Large intestine (tissue), 3 donors: ENCODE results near the gene ZDHHC1. TPM values are rescaled to one million over a fixed set of nuclear protein-coding genes. Genes with fewer than 3 reads are reported as not detected.

ENCODE experiments used
- DNase-seq, 2 donors: peaks; one replicate each; pipeline versions ENCODE4 v3.0.0 to v3.0.0-alpha.2; 2013
- H3K27ac ChIP-seq: one replicate; pipeline ENCODE4 v1.5.1; 2013; ENCODE audit warnings: low read length
- H3K27me3 ChIP-seq: 2 replicates; pipeline ENCODE4 v1.6.1; 2013; ENCODE audit warnings: low read length; ENCODE audit not compliant: control insufficient read depth, insufficient read depth
- H3K36me3 ChIP-seq: 2 replicates; pipeline ENCODE4 v1.6.1; 2013; ENCODE audit warnings: low read length; ENCODE audit not compliant: control insufficient read depth, insufficient read depth
- H3K4me1 ChIP-seq: one replicate; pipeline ENCODE4 v1.6.1; 2013; ENCODE audit warnings: low read length; ENCODE audit not compliant: control insufficient read depth, insufficient read depth
- H3K4me3 ChIP-seq: one replicate; pipeline ENCODE4 v1.5.1; 2013; ENCODE audit warnings: low read length
- H3K9me3 ChIP-seq: one replicate; pipeline ENCODE4 v1.6.1; 2013; ENCODE audit warnings: mild to moderate bottlenecking, low read depth, low read length, moderate library complexity; ENCODE audit not compliant: control insufficient read depth
- WGBS: methylation state at CpG from one replicate; pipeline ENCODE4 v1.1.5; 2013; ENCODE audit warnings: low lambda C conversion rate; ENCODE audit not compliant: insufficient coverage; 5-methylcytosine and 5-hydroxymethylcytosine counted together
- polyA plus RNA-seq: library from polyadenylated mRNA; unstranded; fragments of 120-200 nt; gene quantifications from one replicate; pipeline ENCODE4 v1.2.1, GENCODE V29; 2013

The ZDHHC1 gene
- polyA plus RNA-seq, 1 donor: 6.9 TPM

- Histone ChIP-seq H3K4me1 (peaks cover 21% of the 10 kb centered on the region), H3K27ac (no peak within 1 kb of the TSS), H3K9me3 (no peaks in the 10 kb centered on the region), H3K36me3 (peaks cover 2% of the 10 kb centered on the region), H3K4me3 (peak within 1 kb of the TSS; percentile 25), H3K27me3 (peaks cover 22% of the 10 kb centered on the region)
- no CpG with 5 or more reads among the region's 87 CpGs for WGBS
- peak in 1 of 2 donors; percentile 67 for DNase-seq
These were observed 14.9 kb upstream of the ZDHHC1 start, which contains the start of gene HSD11B2 for GRCh38 chr16:67430977-67431774. TSS of gene HSD11B2 (plus strand) at chr16:67431121. CDS start at chr16:67431249, 128 bp downstream.

GRCh38 chr16:67430504-67430976 is 14.3 kb upstream of the ZDHHC1 start:
- DNase-seq: no peak
- Histone ChIP-seq H3K27me3 (peaks cover 28% of the 10 kb centered on the region), H3K4me1 (peaks cover 21% of the 10 kb centered on the region), H3K4me3 (peak overlapping the region; percentile 25), H3K36me3 (no peaks in the 10 kb centered on the region), H3K9me3 (no peaks in the 10 kb centered on the region), H3K27ac (no peak overlapping the region)
- no CpG with 5 or more reads among the region's 53 CpGs for WGBS

- no peak for DNase-seq
- WGBS: no CpG with 5 or more reads among the region's 13 CpGs
These were observed 13.7 kb upstream of the ZDHHC1 start for GRCh38 chr16:67429799-67430503.

GRCh38 chr16:67429053-67429798 is 12.9 kb upstream of the ZDHHC1 start:
- Histone ChIP-seq H3K27ac (no peak overlapping the region), H3K4me3 (no peak overlapping the region), H3K27me3 (peaks cover 41% of the 10 kb centered on the region), H3K9me3 (no peaks in the 10 kb centered on the region), H3K4me1 (peaks cover 21% of the 10 kb centered on the region), H3K36me3 (no peaks in the 10 kb centered on the region)
- DNase-seq: no peak
- 100% methylated on average over 1 of the region's 3 CpGs for WGBS

More at GRCh38 chr16:67429799-67430503, 13.7 kb upstream of the ZDHHC1 start:
- no peak overlapping the region for H3K27ac ChIP-seq
- H3K36me3 ChIP-seq: no peaks in the 10 kb centered on the region
- peaks cover 21% of the 10 kb centered on the region for H3K4me1 ChIP-seq
- H3K27me3 ChIP-seq: peaks cover 34% of the 10 kb centered on the region
- H3K4me3 ChIP-seq: peak overlapping the region; percentile 25
- no peaks in the 10 kb centered on the region for H3K9me3 ChIP-seq

GRCh38 chr16:67428146-67428731 is 12.0 kb upstream of the ZDHHC1 start:
- peaks cover 47% of the 10 kb centered on the region for H3K27me3 ChIP-seq

GRCh38 chr16:67426950-67427349 is 10.7 kb upstream of the ZDHHC1 start:
- peaks cover 47% of the 10 kb centered on the region for H3K27me3 ChIP-seq
- H3K4me3 ChIP-seq: no peak overlapping the region
- H3K4me1 ChIP-seq: peaks cover 20% of the 10 kb centered on the region
- H3K36me3 ChIP-seq: no peaks in the 10 kb centered on the region
- no peaks in the 10 kb centered on the region for H3K9me3 ChIP-seq
- WGBS: 90% methylated on average over 2 of the region's 7 CpGs
- H3K27ac ChIP-seq: no peak overlapping the region
- no peak for DNase-seq

More at GRCh38 chr16:67428146-67428731, 12.0 kb upstream of the ZDHHC1 start:
- DNase-seq: peak in 1 of 2 donors; percentile 66
- 80% methylated on average over 1 of the region's 11 CpGs for WGBS
- no peaks in the 10 kb centered on the region for H3K9me3 ChIP-seq
- H3K27ac ChIP-seq: no peak overlapping the region
- peaks cover 21% of the 10 kb centered on the region for H3K4me1 ChIP-seq
- no peaks in the 10 kb centered on the region for H3K36me3 ChIP-seq
- no peak overlapping the region for H3K4me3 ChIP-seq

GRCh38 chr16:67426022-67426421 is 9.7 kb upstream of the ZDHHC1 start:
- Histone ChIP-seq H3K36me3 (no peaks in the 10 kb centered on the region), H3K27ac (no peak overlapping the region), H3K9me3 (no peaks in the 10 kb centered on the region), H3K4me1 (peaks cover 14% of the 10 kb centered on the region), H3K27me3 (peaks cover 47% of the 10 kb centered on the region), H3K4me3 (no peak overlapping the region)
- no peak for DNase-seq
- WGBS: no CpG with 5 or more reads among the region's 7 CpGs

- 80% methylated on average over 1 of the region's 4 CpGs for WGBS
- H3K4me1 ChIP-seq: peaks cover 14% of the 10 kb centered on the region
- H3K27me3 ChIP-seq: peaks cover 47% of the 10 kb centered on the region
- H3K9me3 ChIP-seq: no peaks in the 10 kb centered on the region
- no peaks in the 10 kb centered on the region for H3K36me3 ChIP-seq
- no peak overlapping the region for H3K4me3 ChIP-seq
- H3K27ac ChIP-seq: no peak overlapping the region
- no peak for DNase-seq
These were observed 9.3 kb upstream of the ZDHHC1 start for GRCh38 chr16:67425580-67425979.

GRCh38 chr16:67425061-67425460 is 8.8 kb upstream of the ZDHHC1 start:
- no peak for DNase-seq
- Histone ChIP-seq H3K4me3 (no peak overlapping the region), H3K27me3 (peaks cover 42% of the 10 kb centered on the region), H3K4me1 (peaks cover 11% of the 10 kb centered on the region), H3K9me3 (no peaks in the 10 kb centered on the region), H3K27ac (no peak overlapping the region), H3K36me3 (no peaks in the 10 kb centered on the region)
- WGBS: no CpG with 5 or more reads among the region's 6 CpGs

- Histone ChIP-seq H3K9me3 (no peaks in the 10 kb centered on the region), H3K36me3 (no peaks in the 10 kb centered on the region), H3K4me3 (no peak overlapping the region), H3K4me1 (peaks cover 4% of the 10 kb centered on the region), H3K27ac (no peak overlapping the region), H3K27me3 (peaks cover 34% of the 10 kb centered on the region)
- WGBS: no CpG with 5 or more reads among the region's 5 CpGs
- no peak for DNase-seq
These were observed 8.0 kb upstream of the ZDHHC1 start for GRCh38 chr16:67424261-67424615.
